ENCODE measurements around the gene TLE1. TPM values are rescaled to one million over a fixed set of nuclear protein-coding genes. Genes with fewer than 3 reads are reported as not detected.

Gene TLE1
- total RNA-seq, 1 donor from 2014 or later, result 16.3 TPM

DNA sequence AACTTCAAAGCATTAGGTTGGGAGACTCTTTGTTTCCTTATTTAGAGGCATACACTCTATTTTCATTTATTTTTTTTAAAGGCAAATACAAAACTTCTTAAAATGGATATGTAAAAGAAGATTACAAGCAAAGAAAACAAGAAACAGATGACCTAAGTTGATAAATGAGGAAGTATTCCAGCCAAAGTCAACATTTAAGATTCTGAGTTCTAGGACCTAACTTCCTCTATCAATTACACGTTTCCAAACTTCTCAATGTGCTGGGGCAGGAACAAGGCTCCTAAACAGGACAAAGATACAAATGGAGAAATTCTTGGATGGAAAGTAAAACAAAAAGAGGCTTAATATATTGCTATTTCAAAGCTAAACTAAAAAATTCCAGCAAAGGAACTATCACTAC, 89.5 kb downstream of the TLE1 start:
- intact Hi-C loops (cut with micrococcal nuclease), result loop anchor here (2.0 to 5.0 kb wide), 5 partner anchors 32 to 1007 kb away; no protein-coding TSS in a partner anchor
- Mint-ChIP-seq H3K4me1 (peaks cover 65% of the 10 kb centered on the region), H3K27me3 (no peaks in the 10 kb centered on the region), H3K36me3 (ENCODE audit: low read depth) (peaks cover 52% of the 10 kb centered on the region), H3K27ac (peak overlapping the region; percentile 4), H3K9me3 (no peaks in the 10 kb centered on the region), H3K4me3 (no peak overlapping the region)
- TF ChIP-seq, protein P1, sequence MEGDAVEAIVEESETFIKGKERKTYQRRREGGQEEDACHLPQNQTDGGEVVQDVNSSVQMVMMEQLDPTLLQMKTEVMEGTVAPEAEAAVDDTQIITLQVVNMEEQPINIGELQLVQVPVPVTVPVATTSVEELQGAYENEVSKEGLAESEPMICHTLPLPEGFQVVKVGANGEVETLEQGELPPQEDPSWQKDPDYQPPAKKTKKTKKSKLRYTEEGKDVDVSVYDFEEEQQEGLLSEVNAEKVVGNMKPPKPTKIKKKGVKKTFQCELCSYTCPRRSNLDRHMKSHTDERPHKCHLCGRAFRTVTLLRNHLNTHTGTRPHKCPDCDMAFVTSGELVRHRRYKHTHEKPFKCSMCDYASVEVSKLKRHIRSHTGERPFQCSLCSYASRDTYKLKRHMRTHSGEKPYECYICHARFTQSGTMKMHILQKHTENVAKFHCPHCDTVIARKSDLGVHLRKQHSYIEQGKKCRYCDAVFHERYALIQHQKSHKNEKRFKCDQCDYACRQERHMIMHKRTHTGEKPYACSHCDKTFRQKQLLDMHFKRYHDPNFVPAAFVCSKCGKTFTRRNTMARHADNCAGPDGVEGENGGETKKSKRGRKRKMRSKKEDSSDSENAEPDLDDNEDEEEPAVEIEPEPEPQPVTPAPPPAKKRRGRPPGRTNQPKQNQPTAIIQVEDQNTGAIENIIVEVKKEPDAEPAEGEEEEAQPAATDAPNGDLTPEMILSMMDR (IDR thresholded peaks at IDR 0.05), result no peak
- POLR2A ChIA-PET, result interaction anchor here (0.7 kb wide), 2 partner anchors 66 to 1799 kb away, joined by 4 to 6 read pairs; no protein-coding TSS in a partner anchor
- ATAC-seq (ENCODE audit: low read depth), result no peak
- no peak for DNase-seq
- CTCF ChIA-PET, result interaction anchor here (1.3 kb wide), 1 partner anchor 87 kb away, joined by 3 read pairs; no protein-coding TSS in a partner anchor

DNA sequence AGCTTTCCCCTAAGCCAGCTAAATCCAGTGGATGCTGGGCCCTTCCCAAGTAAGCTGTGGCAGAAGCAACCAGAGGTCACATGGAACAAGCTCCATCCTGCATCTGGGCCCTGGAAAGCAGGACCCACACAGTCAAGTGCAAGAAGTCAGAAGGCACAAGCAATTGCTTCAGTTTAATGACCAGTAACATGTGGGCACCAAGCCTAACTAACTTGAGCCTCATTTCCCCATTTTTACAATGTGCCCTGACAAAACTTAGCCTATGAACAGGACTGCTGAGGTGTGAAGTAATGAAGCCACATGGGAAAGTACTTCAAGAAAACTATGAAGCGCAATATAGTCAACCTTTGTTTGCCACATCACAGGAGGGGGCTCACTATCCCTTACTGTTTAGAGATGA, 90.5 kb downstream of the TLE1 start:
- TF ChIP-seq, protein P1 (IDR thresholded peaks at IDR 0.05), result no peak
- Mint-ChIP-seq H3K27ac (no peak overlapping the region), H3K4me1 (peaks cover 75% of the 10 kb centered on the region), H3K36me3 (ENCODE audit: low read depth) (peaks cover 47% of the 10 kb centered on the region), H3K27me3 (no peaks in the 10 kb centered on the region), H3K4me3 (no peak overlapping the region), H3K9me3 (peaks cover 5% of the 10 kb centered on the region)
- ATAC-seq (ENCODE audit: low read depth), result peak; percentile 36
- CTCF ChIA-PET, result interaction anchor here (1.0 kb wide), 1 partner anchor 90 kb away, joined by 3 read pairs; no protein-coding TSS in a partner anchor
- DNase-seq, result no peak
- POLR2A ChIA-PET, result interaction anchor here (0.7 kb wide), 1 partner anchor 91 kb away, joined by 4 read pairs; the partner anchor contains the start of gene TLE1
- intact Hi-C loops (cut with micrococcal nuclease), result loop anchor here (2.0 to 5.0 kb wide), 5 partner anchors 33 to 1008 kb away; no protein-coding TSS in a partner anchor

DNA sequence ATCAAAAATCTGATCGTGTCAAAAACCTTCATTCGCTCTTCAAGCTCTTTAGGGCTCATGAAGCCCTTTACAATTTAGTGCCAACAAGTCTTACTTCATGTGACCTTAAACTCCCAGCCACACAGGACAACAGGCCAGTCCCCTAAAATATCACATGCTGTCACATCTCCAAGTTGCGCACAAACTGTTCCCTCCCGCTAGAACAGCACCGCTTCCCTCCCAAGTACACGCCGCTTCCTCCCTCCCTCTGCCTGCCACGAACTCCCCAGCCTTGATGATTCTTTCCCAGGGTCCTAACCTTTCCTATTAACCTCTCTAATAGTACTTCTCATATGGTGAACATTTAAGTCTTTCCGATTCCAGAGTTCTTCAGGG, 91.2 kb downstream of the TLE1 start:
- Mint-ChIP-seq H3K9me3 (peaks cover 5% of the 10 kb centered on the region), H3K4me1 (peaks cover 81% of the 10 kb centered on the region), H3K36me3 (ENCODE audit: low read depth) (peaks cover 42% of the 10 kb centered on the region), H3K27me3 (no peaks in the 10 kb centered on the region), H3K4me3 (no peak overlapping the region), H3K27ac (peak overlapping the region; percentile 36)
- intact Hi-C loops (cut with micrococcal nuclease), result loop anchor here (2.0 to 5.0 kb wide), 5 partner anchors 34 to 1009 kb away; no protein-coding TSS in a partner anchor
- no peak for DNase-seq
- TF ChIP-seq, protein P1 (IDR thresholded peaks at IDR 0.05), result no peak
- CTCF ChIA-PET, result interaction anchor here (1.0 kb wide), 1 partner anchor 90 kb away, joined by 3 read pairs; no protein-coding TSS in a partner anchor
- ATAC-seq (ENCODE audit: low read depth), result no peak
- POLR2A ChIA-PET, result interaction anchor here (1.0 kb wide), 1 partner anchor 57 kb away, joined by 4 read pairs; no protein-coding TSS in a partner anchor

DNA sequence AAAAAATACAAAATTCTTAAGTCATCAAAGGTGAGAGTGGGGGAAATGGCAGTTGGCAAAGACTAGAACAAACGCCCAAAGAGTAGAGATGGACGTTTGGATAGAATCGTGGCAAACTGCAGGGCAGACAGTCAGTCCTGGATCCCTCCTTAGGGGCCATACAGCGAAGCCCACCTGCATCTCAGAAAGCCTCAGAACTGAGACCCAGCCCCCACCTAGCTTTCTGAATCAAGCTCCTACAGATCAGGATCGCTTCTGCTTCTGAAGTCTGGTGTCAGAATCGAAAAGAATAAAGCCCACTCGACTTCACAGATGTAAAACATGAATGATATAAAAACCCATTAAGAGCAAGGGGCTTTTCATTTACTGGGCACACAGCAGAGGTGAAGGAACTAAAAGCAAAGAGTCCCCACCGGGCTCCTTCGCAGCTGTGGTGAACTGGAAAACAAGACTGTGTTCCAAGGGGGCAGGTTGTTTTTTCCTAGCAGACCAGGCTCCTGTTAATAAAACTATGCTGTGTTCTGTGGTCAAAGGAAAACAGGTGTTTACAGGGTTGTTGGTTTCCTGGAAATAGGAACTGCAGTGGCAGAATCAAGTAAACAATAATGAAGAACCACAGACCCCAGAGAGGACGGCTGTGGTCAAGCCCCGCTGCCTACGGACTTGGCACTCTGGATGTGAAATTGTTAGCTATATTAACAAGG, 91.8 kb downstream of the TLE1 start:
- DNase-seq, result no peak
- ChIA-PET CTCF (interaction anchor here (1.0 kb wide), 1 partner anchor 91 kb away, joined by 3 read pairs; no protein-coding TSS in a partner anchor), POLR2A (interaction anchor here (0.6 to 1.0 kb wide), 2 partner anchors 58 to 156 kb away, joined by 4 to 7 read pairs; no protein-coding TSS in a partner anchor)
- Mint-ChIP-seq H3K36me3 (ENCODE audit: low read depth) (peaks cover 45% of the 10 kb centered on the region), H3K4me3 (peak overlapping the region; percentile 42), H3K9me3 (peaks cover 5% of the 10 kb centered on the region), H3K27me3 (no peaks in the 10 kb centered on the region), H3K4me1 (peaks cover 84% of the 10 kb centered on the region), H3K27ac (no peak overlapping the region)
- intact Hi-C loops (cut with micrococcal nuclease), result loop anchor here (2.0 to 5.0 kb wide), 6 partner anchors 35 to 1010 kb away; no protein-coding TSS in a partner anchor
- TF ChIP-seq, protein P1 (IDR thresholded peaks at IDR 0.05), result no peak
- ATAC-seq (ENCODE audit: low read depth), result no peak

Measured in activated B cell treated with CpG ODN at 0.5 μM for 24 hours (primary cell).